Measurements from ENCODE around the gene CDV3. TPM values are rescaled to one million over a fixed set of nuclear protein-coding genes. Genes with fewer than 3 reads are reported as not detected.

CDV3 gene
- total RNA-seq, 1 donor from 2014 or later, result 238 TPM

DNA sequence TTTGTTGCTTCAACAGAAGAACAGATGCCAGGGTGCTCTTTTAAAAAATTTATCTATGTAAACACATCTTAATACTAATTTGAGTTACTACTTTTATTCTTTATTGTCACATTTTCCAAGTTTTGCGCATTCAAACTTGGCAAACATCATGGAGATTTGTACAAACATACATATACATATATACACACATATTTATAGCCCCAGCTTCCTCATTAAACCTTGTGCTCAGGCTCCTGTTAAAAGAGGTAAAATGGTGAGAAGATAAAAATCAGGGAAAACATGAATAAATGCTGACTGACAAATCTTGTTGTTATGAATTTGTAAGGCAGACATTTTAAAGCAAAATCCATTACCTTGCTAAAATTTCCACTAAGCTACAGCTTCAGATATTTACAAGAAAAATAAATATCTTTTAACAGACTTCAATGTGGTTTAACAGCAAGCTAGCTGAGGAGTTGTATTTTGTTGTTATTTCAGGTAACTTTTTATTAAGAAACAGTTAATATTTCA is 27.1 kb downstream of the CDV3 start:
- DNase-seq (ENCODE audit: low spot score), result no peak

DNA sequence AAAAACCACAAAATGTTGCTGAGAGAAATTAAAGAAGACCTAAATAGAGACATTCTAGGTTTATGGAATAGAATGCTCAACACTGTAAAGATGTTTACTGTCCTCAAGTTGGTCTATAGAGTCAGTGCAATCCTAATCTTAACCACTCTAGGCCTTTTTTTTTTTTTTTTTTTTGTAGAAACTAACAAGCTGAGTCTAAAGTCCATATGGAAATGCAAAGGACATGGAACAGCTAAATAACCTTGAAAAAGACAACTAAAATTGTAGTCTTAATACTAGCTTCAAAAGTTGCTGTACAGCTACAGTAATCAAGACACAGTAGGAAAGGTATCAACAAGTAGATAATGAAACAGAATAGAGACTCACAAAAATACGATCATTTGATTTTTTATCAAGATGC is 32.9 kb downstream of the CDV3 start:
- DNase-seq (ENCODE audit: low spot score), result no peak

- DNase-seq (ENCODE audit: low spot score), result no peak
These were observed 33.4 kb downstream of the CDV3 start for GRCh38 chr3:133606902-133607301.

GRCh38 chr3:133607816-133608215 is 34.3 kb downstream of the CDV3 start:
- no peak for DNase-seq (ENCODE audit: low spot score)

DNA sequence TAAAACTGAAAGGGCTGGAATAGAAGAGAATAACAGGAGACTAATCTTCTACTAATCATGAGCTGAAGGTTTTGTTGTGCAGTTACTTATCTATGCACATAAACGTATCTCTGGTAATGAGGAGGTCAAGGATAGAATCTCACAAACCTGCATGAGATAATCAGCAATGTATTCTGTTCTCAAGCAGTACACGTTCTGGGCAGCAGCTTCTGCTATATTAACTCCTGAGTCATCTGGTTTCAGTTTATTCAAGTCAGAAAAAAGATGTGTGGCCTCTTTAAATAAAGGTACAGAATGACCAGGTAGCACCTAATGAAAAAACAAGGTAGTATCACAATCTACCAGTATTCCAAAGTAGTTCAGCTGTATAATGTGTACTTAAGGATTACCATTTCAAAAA is 34.9 kb downstream of the CDV3 start:
- no peak for DNase-seq (ENCODE audit: low spot score)

DNA sequence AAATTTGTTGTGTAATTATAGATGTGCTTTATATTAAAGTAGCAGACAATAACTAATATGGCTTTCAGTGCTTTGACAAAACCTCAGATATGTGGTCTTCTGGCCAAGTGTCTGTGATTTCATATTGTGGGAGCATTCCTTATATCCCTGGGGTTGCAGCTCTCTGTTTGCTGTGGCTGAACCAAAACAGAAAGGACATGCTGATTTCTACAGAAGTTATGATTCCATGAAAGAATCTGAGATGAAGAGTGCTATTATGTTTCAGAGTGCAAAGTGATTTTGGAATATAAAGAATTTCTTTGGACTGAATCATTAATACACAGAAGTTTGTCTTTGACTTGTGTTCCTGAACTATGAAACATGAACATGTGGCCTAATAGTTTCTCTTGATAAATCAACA is 36.5 kb downstream of the CDV3 start:
- DNase-seq (ENCODE audit: low spot score), result no peak

DNA sequence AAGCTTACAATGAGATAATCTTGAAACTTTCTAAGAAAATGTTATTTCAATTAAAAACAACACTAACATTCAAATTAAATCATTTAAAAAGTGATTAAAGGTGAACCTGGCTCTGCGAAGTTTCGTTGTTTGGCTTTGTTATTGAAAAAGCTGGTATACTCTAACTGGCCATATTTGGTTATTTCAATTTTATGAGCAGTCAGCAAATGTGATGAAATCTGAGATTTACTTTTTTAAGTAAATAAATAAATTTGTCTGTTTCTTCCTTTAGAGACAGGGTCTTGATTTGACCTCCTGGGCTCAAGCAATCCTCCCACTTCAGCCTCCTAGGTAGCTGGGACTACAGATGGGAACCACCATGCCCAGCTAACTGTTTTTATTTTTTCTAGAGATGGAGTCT is 38.0 kb downstream of the CDV3 start:
- no peak for DNase-seq (ENCODE audit: low spot score)

DNA sequence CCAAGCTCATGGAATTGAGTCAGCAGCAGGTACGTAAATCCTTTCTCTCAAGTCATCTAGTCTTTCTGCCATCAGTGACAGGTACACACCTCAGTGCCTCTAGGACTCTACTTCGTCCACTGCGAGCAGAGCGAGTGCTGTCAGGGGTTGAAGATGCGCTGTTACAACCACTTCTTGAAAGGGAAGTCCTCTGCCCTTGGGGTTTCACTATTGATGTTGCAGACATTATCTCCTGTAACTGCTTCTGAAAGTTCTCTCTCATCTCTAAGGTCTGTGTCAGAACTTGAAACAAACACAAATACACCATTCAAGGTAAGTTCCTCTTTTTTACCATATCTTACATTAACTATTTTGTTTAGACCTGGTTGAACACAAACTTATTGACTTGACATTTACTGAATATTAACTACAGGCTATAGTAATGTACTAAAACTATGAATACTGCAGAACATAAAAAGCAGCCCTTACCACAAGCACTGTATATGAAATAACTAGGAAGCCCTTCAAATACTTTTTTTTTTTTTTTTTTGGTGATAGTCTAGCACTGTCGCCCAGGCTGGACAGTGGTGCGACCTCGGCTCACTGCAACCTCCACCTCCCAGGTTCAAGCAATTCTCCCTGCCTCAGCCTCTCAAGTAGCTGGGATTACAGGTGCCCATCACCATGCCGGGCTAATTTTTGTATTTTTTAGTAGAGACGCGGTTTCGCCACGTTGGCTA is 46.7 kb downstream of the CDV3 start:
- DNase-seq (ENCODE audit: low spot score), result no peak

DNA sequence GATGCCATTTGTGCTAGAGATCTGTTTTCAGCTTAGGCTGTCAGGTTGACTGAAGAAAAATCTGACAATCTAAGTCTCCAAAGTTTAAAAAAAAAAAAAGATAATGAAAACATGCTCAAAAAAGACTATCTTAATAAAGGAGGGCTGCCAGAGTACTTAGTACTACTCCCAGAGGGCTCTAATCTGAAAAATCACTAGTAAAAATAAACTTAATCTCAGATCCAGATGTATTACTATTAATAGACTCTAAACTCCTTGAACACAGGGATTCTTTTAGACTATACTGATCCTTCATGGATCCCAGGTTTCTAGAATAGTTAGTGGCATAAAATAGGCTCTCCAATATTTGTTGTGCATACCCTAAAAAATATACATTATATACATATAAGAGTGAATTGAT is 54.3 kb downstream of the CDV3 start:
- DNase-seq (ENCODE audit: low spot score), result no peak

DNA sequence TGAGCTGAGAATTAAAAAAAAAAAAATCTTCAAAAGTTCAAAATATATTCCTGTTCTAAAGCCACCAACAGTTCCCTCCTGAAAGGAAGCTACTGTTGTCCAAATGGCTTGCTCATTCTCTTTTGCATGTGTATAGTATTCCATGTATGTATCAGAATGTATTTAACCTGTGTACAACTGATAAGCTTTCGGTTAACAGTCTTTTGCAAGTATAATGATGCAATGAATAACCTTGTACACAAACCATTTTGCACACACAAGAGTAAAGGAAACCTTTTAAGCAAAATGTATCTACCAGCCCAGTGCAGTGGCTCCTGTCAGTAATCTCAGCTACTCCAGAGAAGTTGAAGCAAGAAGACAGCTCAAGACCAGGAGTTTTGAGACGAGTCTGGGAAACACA is 55.7 kb downstream of the CDV3 start:
- DNase-seq (ENCODE audit: low spot score), result no peak

DNA sequence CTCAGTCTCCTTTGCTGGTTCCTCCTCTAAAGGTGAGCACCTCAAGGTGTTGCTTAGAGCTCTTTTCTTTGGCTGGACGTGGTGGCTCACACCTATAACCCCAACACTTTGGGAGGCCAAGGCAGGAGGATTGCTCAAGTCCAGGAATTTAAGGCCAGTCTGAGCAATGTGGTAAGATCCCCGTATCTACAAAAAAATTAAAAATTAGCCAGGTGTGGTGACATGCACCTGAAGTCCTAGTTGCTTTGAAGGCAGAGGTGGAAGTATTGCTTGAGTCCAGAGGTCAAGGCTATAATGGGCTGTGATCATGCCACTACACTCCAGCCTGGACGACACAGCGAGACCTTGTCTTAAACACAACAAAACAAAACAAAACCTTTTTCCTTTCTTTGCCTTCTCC is 60.0 kb downstream of the CDV3 start:
- DNase-seq (ENCODE audit: low spot score), result no peak

Other genes with a start within 250 kb of the CDV3 start
- gene BFSP2, start 173.6 kb upstream of the CDV3 start, total RNA-seq, result not detected
- 16.2 TPM for gene TOPBP1, start 88.3 kb downstream of the CDV3 start, total RNA-seq
- 9.4 TPM for gene TF, start 172.7 kb downstream of the CDV3 start, total RNA-seq
- gene SRPRB, start 232.1 kb downstream of the CDV3 start, total RNA-seq, result 58.9 TPM

Measured in mesenteric fat pad (tissue), 1 donor.